ENCODE data around the gene CYSRT1.

DNA sequence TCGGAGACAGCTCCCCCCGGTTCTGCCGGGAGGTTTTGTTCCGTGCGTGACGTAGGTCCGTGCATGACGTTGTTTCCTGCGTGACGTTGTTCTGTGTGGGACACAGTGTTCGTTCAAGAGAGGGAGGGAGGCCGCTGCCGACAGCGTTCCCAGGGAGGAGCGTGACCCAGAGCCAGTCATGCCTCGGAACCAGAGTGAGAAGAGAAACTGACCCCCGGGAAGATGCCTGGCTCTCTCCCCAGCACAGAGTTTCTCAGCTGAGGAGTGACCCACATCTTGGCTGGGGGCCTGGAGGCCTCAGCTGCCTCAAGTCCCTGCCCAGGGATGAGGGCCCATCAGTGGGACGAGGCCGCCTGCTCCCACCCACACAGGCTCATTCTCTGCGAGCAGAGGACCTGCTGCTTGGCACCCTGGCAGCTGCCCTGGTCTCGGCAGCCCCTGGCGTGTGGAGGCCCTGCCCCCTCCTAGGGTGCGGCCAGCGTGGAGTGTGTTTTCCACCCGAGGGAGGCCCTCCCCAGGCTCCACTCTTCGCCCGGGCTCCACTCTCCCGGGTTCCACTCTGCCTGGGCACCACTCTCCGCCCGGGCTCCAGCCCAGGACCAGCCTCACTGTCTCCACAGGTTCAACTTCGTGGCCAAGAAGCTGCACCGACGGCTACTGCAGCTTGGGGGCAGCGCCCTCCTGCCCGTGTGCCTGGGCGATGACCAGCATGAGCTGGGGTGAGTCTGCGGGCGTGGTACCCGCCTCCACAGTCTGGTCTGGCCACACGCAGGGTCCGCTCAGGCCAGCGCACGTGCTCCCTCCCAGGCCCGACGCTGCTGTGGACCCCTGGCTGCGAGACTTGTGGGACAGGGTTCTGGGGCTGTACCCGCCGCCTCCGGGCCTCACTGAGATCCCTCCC is 11.6 kb upstream of the CYSRT1 start:
- TF ChIP-seq CTCF (IDR thresholded peaks at IDR 0.05), result peak in 1 of 4 donors; percentile 8
- no peak for TF ChIP-seq POLR2A (IDR thresholded peaks at IDR 0.05)
